ENCODE results near the gene MTF2.

The MTF2 gene

DNA sequence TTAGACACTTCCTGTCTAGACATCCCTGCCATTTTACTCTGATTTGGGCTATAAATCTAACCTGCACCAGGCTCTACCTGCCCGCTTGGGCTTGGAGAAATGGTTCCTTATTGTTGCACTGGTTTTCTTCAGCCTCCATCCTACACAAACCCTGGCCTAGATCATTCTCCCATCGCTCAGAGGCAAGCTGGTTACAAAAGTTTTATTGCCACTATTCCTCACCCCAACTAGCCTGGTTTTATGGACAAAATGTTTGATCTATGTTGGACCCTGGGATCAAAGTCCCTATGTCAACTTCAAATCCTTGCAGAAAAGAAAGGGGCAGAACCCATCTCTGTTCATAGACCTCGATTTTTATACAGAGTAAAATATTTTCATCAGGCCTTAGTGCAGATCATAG lies 31.5 kb upstream of the MTF2 start:
- ATAC-seq (ENCODE audit: low read depth) (no peak), DNase-seq (ENCODE audit: low spot score) (no peak)
- Histone ChIP-seq H3K27me3 (ENCODE audit: insufficient read depth, poor library complexity, severe bottlenecking) (no peaks in the 10 kb centered on the region), H3K4me1 (ENCODE audit: insufficient read depth, poor library complexity, severe bottlenecking) (no peaks in the 10 kb centered on the region), H3K4me3 (ENCODE audit: severe bottlenecking) (no peak overlapping the region), H3K27ac (ENCODE audit: poor library complexity, severe bottlenecking) (no peak overlapping the region), H3K9me3 (ENCODE audit: severe bottlenecking) (no peaks in the 10 kb centered on the region), H3K36me3 (ENCODE audit: low read depth) (no peaks in the 10 kb centered on the region)
- TF ChIP-seq, protein P1, sequence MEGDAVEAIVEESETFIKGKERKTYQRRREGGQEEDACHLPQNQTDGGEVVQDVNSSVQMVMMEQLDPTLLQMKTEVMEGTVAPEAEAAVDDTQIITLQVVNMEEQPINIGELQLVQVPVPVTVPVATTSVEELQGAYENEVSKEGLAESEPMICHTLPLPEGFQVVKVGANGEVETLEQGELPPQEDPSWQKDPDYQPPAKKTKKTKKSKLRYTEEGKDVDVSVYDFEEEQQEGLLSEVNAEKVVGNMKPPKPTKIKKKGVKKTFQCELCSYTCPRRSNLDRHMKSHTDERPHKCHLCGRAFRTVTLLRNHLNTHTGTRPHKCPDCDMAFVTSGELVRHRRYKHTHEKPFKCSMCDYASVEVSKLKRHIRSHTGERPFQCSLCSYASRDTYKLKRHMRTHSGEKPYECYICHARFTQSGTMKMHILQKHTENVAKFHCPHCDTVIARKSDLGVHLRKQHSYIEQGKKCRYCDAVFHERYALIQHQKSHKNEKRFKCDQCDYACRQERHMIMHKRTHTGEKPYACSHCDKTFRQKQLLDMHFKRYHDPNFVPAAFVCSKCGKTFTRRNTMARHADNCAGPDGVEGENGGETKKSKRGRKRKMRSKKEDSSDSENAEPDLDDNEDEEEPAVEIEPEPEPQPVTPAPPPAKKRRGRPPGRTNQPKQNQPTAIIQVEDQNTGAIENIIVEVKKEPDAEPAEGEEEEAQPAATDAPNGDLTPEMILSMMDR (IDR thresholded peaks at IDR 0.05; ENCODE audit: poor library complexity, severe bottlenecking) = no peak

DNA sequence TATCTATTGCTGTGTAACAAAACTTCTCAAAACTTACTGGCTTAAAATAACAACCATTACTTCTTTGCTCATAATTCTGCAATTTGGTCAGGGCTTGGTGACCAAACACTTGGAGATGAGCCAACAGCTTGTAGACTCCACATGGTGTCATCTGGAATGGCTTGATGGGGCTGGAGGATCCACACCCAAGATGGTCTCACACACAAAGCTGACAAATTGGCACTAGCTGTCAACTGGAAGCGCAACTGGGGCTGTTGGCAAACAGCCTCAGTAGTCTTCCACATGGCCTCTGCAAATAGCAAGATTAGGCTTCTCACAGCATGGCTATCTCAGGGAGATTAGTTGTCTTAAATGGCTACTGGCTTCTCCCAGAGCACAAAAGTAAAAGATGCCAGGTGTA lies 27.1 kb upstream of the MTF2 start:
- ATAC-seq (ENCODE audit: low read depth) (no peak), DNase-seq (ENCODE audit: low spot score) (no peak)
- Histone ChIP-seq H3K27ac (ENCODE audit: poor library complexity, severe bottlenecking) (no peak overlapping the region), H3K4me1 (ENCODE audit: insufficient read depth, poor library complexity, severe bottlenecking) (no peaks in the 10 kb centered on the region), H3K4me3 (ENCODE audit: severe bottlenecking) (no peak overlapping the region), H3K27me3 (ENCODE audit: insufficient read depth, poor library complexity, severe bottlenecking) (no peaks in the 10 kb centered on the region), H3K36me3 (ENCODE audit: low read depth) (no peaks in the 10 kb centered on the region), H3K9me3 (ENCODE audit: severe bottlenecking) (no peaks in the 10 kb centered on the region)
- TF ChIP-seq, protein P1 (IDR thresholded peaks at IDR 0.05; ENCODE audit: poor library complexity, severe bottlenecking) = no peak

DNA sequence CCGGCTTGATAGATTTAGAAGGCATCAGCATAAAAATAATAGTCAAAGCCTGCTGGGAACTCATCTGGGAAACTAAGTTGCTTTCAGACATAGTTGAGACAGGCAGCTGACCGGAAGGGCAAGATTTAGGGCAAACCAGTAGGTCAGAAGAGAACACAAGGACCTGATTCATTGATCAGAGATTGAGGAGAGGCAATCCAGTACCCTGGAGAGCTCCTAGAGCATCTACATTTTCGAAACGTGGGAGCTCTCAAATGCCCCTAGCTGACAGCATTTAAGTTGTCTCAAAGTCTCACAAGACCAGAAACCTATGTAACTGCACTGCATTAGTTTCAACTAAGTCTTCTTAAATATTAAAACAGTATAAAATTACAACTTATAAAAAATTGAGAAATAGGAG lies 22.9 kb upstream of the MTF2 start:
- H3K9me3 ChIP-seq (ENCODE audit: severe bottlenecking) = no peaks in the 10 kb centered on the region
- no peak for DNase-seq (ENCODE audit: low spot score)
- no peak overlapping the region for H3K27ac ChIP-seq (ENCODE audit: poor library complexity, severe bottlenecking)
- no peak overlapping the region for H3K4me3 ChIP-seq (ENCODE audit: severe bottlenecking)
- no peak for ATAC-seq (ENCODE audit: low read depth)
- H3K36me3 ChIP-seq (ENCODE audit: low read depth) = no peaks in the 10 kb centered on the region
- H3K4me1 ChIP-seq (ENCODE audit: insufficient read depth, poor library complexity, severe bottlenecking) = no peaks in the 10 kb centered on the region
- peaks cover 8% of the 10 kb centered on the region for H3K27me3 ChIP-seq (ENCODE audit: insufficient read depth, poor library complexity, severe bottlenecking)
- TF ChIP-seq, protein P1 (IDR thresholded peaks at IDR 0.05; ENCODE audit: poor library complexity, severe bottlenecking) = no peak

DNA sequence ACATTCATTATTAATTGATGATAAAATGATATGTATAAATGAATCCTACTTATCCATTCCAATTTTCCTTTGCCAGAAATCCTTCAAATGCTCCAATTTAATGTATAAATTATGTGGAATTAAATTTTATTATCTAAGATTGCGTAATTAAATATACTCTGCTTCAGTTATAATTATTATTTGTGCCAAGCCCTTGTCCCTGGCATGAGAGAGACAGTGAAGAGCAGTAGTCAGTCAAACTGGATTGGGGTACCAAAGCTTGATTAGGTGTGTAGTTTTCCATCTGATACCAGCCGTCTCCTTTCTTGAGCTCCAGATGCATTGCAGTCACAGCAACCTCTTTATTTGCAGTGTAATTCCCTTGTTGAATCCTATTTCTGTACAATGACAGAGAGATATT lies 22.4 kb upstream of the MTF2 start:
- Histone ChIP-seq H3K27me3 (ENCODE audit: insufficient read depth, poor library complexity, severe bottlenecking) (peaks cover 8% of the 10 kb centered on the region), H3K36me3 (ENCODE audit: low read depth) (no peaks in the 10 kb centered on the region), H3K27ac (ENCODE audit: poor library complexity, severe bottlenecking) (no peak overlapping the region), H3K4me3 (ENCODE audit: severe bottlenecking) (no peak overlapping the region), H3K9me3 (ENCODE audit: severe bottlenecking) (no peaks in the 10 kb centered on the region), H3K4me1 (ENCODE audit: insufficient read depth, poor library complexity, severe bottlenecking) (no peaks in the 10 kb centered on the region)
- DNase-seq (ENCODE audit: low spot score) (no peak), ATAC-seq (ENCODE audit: low read depth) (no peak)
- TF ChIP-seq, protein P1 (IDR thresholded peaks at IDR 0.05; ENCODE audit: poor library complexity, severe bottlenecking) = no peak

DNA sequence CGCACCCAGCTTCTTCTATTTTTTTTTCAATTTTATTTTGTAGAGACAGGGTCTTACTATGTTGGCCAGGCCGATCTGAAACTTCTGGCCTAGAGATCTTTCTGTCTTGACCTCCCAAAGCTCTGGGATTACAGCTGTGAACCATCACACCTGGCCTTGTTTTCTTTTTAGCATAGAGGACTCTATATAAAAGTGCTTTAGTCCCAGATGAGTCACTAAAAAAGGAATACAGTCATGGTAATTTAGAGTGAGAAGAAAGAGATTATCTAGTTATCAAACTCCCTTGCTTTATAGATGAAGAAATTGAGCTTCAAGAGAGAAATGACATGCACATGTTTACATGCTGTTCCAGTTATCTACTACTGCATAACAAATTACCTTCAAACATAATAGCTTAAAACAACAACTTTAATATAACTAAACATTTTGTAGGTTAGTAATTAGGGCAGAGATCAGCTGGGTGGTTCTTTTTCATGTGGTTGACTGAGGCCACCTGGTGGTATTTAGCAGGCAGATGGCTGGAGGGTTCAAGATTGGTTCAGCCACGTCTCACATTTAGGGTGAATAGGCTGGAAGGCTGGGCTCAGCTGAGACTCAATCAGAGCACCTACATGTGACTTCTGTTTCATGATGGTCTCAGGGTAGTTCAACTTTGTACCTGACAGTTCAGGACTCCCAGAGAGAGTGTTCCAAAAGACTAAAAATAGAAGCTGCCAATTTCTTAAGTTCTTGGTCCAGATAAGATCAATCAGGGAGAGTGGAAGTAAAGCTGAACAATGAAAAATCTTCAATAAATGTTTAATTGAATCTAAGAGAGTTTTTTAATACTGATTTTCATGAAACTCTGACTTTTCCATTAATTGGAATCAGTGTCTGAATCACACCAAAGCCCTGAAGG lies 16.9 kb upstream of the MTF2 start:
- DNase-seq (ENCODE audit: low spot score) = no peak
- no peaks in the 10 kb centered on the region for H3K4me1 ChIP-seq (ENCODE audit: insufficient read depth, poor library complexity, severe bottlenecking)

More for the DNA sequence above, 16.9 kb upstream of the MTF2 start:
- TF ChIP-seq, protein P1 (IDR thresholded peaks at IDR 0.05; ENCODE audit: poor library complexity, severe bottlenecking) = peak; percentile 75
- H3K36me3 ChIP-seq (ENCODE audit: low read depth) = no peaks in the 10 kb centered on the region
- no peaks in the 10 kb centered on the region for H3K9me3 ChIP-seq (ENCODE audit: severe bottlenecking)
- ATAC-seq (ENCODE audit: low read depth) = peak; percentile 75
- H3K27me3 ChIP-seq (ENCODE audit: insufficient read depth, poor library complexity, severe bottlenecking) = peaks cover 8% of the 10 kb centered on the region
- no peak overlapping the region for H3K27ac ChIP-seq (ENCODE audit: poor library complexity, severe bottlenecking)
- no peak overlapping the region for H3K4me3 ChIP-seq (ENCODE audit: severe bottlenecking)

Measured in RWPE2 (cell line).